Stimulated activated memory B cell treated with anti-CD40 and anti-IgM and Interleukin-4, amounts not matched to agents 10 μg/mL and 1 μg/mL and 100 μg/mL, for 72 hours (primary cell): ENCODE measurements around the gene DBN1.
A peak's percentile ranks its signal among the peaks of the same experiment; 100 is the strongest.

Experiments used
- ATAC-seq: fragments of 150-1000 bp; cut with Tn5 transposase; 2 replicates; pipeline ENCODE4 v1.10.0; 2021
- H3K27ac Mint-ChIP-seq: one replicate; pipeline ENCODE4 v1.8.0; 2022; ENCODE audit warnings: mild to moderate bottlenecking, mixed read lengths
- H3K27me3 Mint-ChIP-seq: one replicate; pipeline ENCODE4 v1.8.0; 2022; ENCODE audit warnings: mixed read lengths
- H3K36me3 Mint-ChIP-seq: one replicate; pipeline ENCODE4 v1.8.0; 2022; ENCODE audit warnings: mixed read lengths
- H3K4me1 Mint-ChIP-seq: one replicate; pipeline ENCODE4 v1.8.0; 2022; ENCODE audit warnings: mixed read lengths
- H3K4me3 Mint-ChIP-seq: one replicate; pipeline ENCODE4 v1.8.0; 2022; ENCODE audit warnings: mild to moderate bottlenecking, moderate library complexity, mixed read lengths
- H3K9me3 Mint-ChIP-seq: one replicate; pipeline ENCODE4 v1.8.0; 2022; ENCODE audit warnings: mixed read lengths

The DBN1 gene

GRCh38 chr5:177440211-177440989 is 33.0 kb downstream of the DBN1 start:
- Mint-ChIP-seq H3K27ac (peak overlapping the region; percentile 56), H3K4me1 (peaks cover 32% of the 10 kb centered on the region)

GRCh38 chr5:177439518-177440053 is 33.8 kb downstream of the DBN1 start:
- H3K4me3 Mint-ChIP-seq = no peak overlapping the region
- H3K27me3 Mint-ChIP-seq = no peaks in the 10 kb centered on the region
- peaks cover 24% of the 10 kb centered on the region for H3K4me1 Mint-ChIP-seq
- H3K27ac Mint-ChIP-seq = peak overlapping the region; percentile 56
- no peak for ATAC-seq
- H3K36me3 Mint-ChIP-seq = peaks cover 57% of the 10 kb centered on the region
- no peaks in the 10 kb centered on the region for H3K9me3 Mint-ChIP-seq

More at GRCh38 chr5:177440211-177440989, 33.0 kb downstream of the DBN1 start:
- H3K4me3 Mint-ChIP-seq = no peak overlapping the region
- peaks cover 57% of the 10 kb centered on the region for H3K36me3 Mint-ChIP-seq
- no peaks in the 10 kb centered on the region for H3K9me3 Mint-ChIP-seq
- no peaks in the 10 kb centered on the region for H3K27me3 Mint-ChIP-seq
- no peak for ATAC-seq

- peaks cover 59% of the 10 kb centered on the region for H3K36me3 Mint-ChIP-seq
- no peaks in the 10 kb centered on the region for H3K27me3 Mint-ChIP-seq
- no peak overlapping the region for H3K4me3 Mint-ChIP-seq
- H3K27ac Mint-ChIP-seq = no peak overlapping the region
- no peak for ATAC-seq
- peaks cover 14% of the 10 kb centered on the region for H3K4me1 Mint-ChIP-seq
- H3K9me3 Mint-ChIP-seq = no peaks in the 10 kb centered on the region
Observed at GRCh38 chr5:177438468-177438867, 35.0 kb downstream of the DBN1 start.

GRCh38 chr5:177437623-177438022 is 35.8 kb downstream of the DBN1 start:
- Mint-ChIP-seq H3K4me1 (peaks cover 23% of the 10 kb centered on the region), H3K27me3 (no peaks in the 10 kb centered on the region), H3K36me3 (peaks cover 66% of the 10 kb centered on the region), H3K9me3 (no peaks in the 10 kb centered on the region), H3K27ac (peak overlapping the region; percentile 72), H3K4me3 (no peak overlapping the region)
- no peak for ATAC-seq

- Mint-ChIP-seq H3K4me1 (peaks cover 38% of the 10 kb centered on the region), H3K27ac (no peak overlapping the region), H3K36me3 (peaks cover 60% of the 10 kb centered on the region), H3K9me3 (no peaks in the 10 kb centered on the region), H3K27me3 (no peaks in the 10 kb centered on the region), H3K4me3 (no peak overlapping the region)
- ATAC-seq = no peak
Observed at GRCh38 chr5:177435847-177436536, 37.4 kb downstream of the DBN1 start.

GRCh38 chr5:177434942-177435738 is 38.3 kb downstream of the DBN1 start:
- peaks cover 63% of the 10 kb centered on the region for H3K36me3 Mint-ChIP-seq
- H3K9me3 Mint-ChIP-seq = no peaks in the 10 kb centered on the region
- H3K4me3 Mint-ChIP-seq = no peak overlapping the region
- ATAC-seq = no peak
- H3K27ac Mint-ChIP-seq = no peak overlapping the region
- peaks cover 47% of the 10 kb centered on the region for H3K4me1 Mint-ChIP-seq
- no peaks in the 10 kb centered on the region for H3K27me3 Mint-ChIP-seq

GRCh38 chr5:177434437-177434836 is 39.0 kb downstream of the DBN1 start:
- H3K9me3 Mint-ChIP-seq = no peaks in the 10 kb centered on the region
- ATAC-seq = no peak
- H3K4me1 Mint-ChIP-seq = peaks cover 54% of the 10 kb centered on the region
- H3K27me3 Mint-ChIP-seq = no peaks in the 10 kb centered on the region
- H3K4me3 Mint-ChIP-seq = no peak overlapping the region
- H3K36me3 Mint-ChIP-seq = peaks cover 56% of the 10 kb centered on the region
- H3K27ac Mint-ChIP-seq = no peak overlapping the region

- H3K36me3 Mint-ChIP-seq = peaks cover 52% of the 10 kb centered on the region
- H3K27me3 Mint-ChIP-seq = no peaks in the 10 kb centered on the region
- no peak for ATAC-seq
- H3K9me3 Mint-ChIP-seq = no peaks in the 10 kb centered on the region
- H3K4me1 Mint-ChIP-seq = peaks cover 61% of the 10 kb centered on the region
- no peak overlapping the region for H3K27ac Mint-ChIP-seq
- no peak overlapping the region for H3K4me3 Mint-ChIP-seq
Observed at GRCh38 chr5:177433658-177434217, 39.7 kb downstream of the DBN1 start.

- H3K4me1 Mint-ChIP-seq = peaks cover 63% of the 10 kb centered on the region
- H3K36me3 Mint-ChIP-seq = peaks cover 45% of the 10 kb centered on the region
- no peak overlapping the region for H3K4me3 Mint-ChIP-seq
Observed at GRCh38 chr5:177432839-177433657, 40.4 kb downstream of the DBN1 start.

GRCh38 chr5:177432143-177432838 is 41.1 kb downstream of the DBN1 start:
- H3K4me1 Mint-ChIP-seq = peaks cover 69% of the 10 kb centered on the region
- H3K27me3 Mint-ChIP-seq = no peaks in the 10 kb centered on the region
- ATAC-seq = no peak
- H3K9me3 Mint-ChIP-seq = no peaks in the 10 kb centered on the region
- peak overlapping the region; percentile 71 for H3K27ac Mint-ChIP-seq
- peaks cover 37% of the 10 kb centered on the region for H3K36me3 Mint-ChIP-seq
- H3K4me3 Mint-ChIP-seq = peak overlapping the region; percentile 92

More at GRCh38 chr5:177432839-177433657, 40.4 kb downstream of the DBN1 start:
- H3K27ac Mint-ChIP-seq = peak overlapping the region; percentile 71
- H3K9me3 Mint-ChIP-seq = no peaks in the 10 kb centered on the region
- ATAC-seq = no peak
- H3K27me3 Mint-ChIP-seq = no peaks in the 10 kb centered on the region

- H3K9me3 Mint-ChIP-seq = no peaks in the 10 kb centered on the region
- peak overlapping the region; percentile 92 for H3K4me3 Mint-ChIP-seq
- H3K27ac Mint-ChIP-seq = peak overlapping the region; percentile 71
- H3K4me1 Mint-ChIP-seq = peaks cover 66% of the 10 kb centered on the region
- peaks cover 29% of the 10 kb centered on the region for H3K36me3 Mint-ChIP-seq
- no peaks in the 10 kb centered on the region for H3K27me3 Mint-ChIP-seq
- ATAC-seq = peak; percentile 86
Observed at GRCh38 chr5:177431317-177432142, 41.9 kb downstream of the DBN1 start.

GRCh38 chr5:177430972-177431316 is 42.5 kb downstream of the DBN1 start:
- Mint-ChIP-seq H3K36me3 (peaks cover 24% of the 10 kb centered on the region), H3K4me1 (peaks cover 65% of the 10 kb centered on the region), H3K9me3 (no peaks in the 10 kb centered on the region), H3K27me3 (no peaks in the 10 kb centered on the region), H3K4me3 (peak overlapping the region; percentile 92), H3K27ac (peak overlapping the region; percentile 71)
- ATAC-seq = no peak
